H9 (cell line): ENCODE data around the gene ARCN1. TPM values are rescaled to one million over a fixed set of nuclear protein-coding genes. Genes with fewer than 3 reads are reported as not detected.

Experiments
- DNase-seq: peaks from one replicate; pipeline ENCODE4 v3.0.0-alpha.2; 2017
- H2AFZ ChIP-seq: one replicate; pipeline ENCODE4 v1.6.1; 2013; ENCODE audit warnings: mild to moderate bottlenecking, low read length, control low read depth, moderate library complexity
- H2AK5ac ChIP-seq: 2 replicates; pipeline ENCODE4 v1.6.1; 2013; ENCODE audit warnings: low read length, control low read depth, mixed read lengths; ENCODE audit not compliant: insufficient read length
- H2BK120ac ChIP-seq: one replicate; pipeline ENCODE4 v1.6.1; 2013; ENCODE audit warnings: low read depth, mild to moderate bottlenecking, low read length, control low read depth, inconsistent platforms; ENCODE audit not compliant: poor library complexity, severe bottlenecking
- H2BK12ac ChIP-seq: 2 replicates; pipeline ENCODE4 v1.6.1; 2013; ENCODE audit warnings: low read length, control low read depth, mixed read lengths, low read depth; ENCODE audit not compliant: insufficient read length
- H2BK15ac ChIP-seq: 2 replicates; pipeline ENCODE4 v1.6.1; 2013; ENCODE audit warnings: low read depth, low read length, control low read depth
- H2BK20ac ChIP-seq: one replicate; pipeline ENCODE4 v1.6.1; 2013; ENCODE audit warnings: low read depth, mild to moderate bottlenecking, low read length, control low read depth, inconsistent platforms; ENCODE audit not compliant: poor library complexity, severe bottlenecking
- H2BK5ac ChIP-seq: 2 replicates; pipeline ENCODE4 v1.6.1; 2013; ENCODE audit warnings: low read length, control low read depth, mixed read lengths; ENCODE audit not compliant: insufficient read length
- H3K14ac ChIP-seq: 2 replicates; pipeline ENCODE4 v1.6.1; 2013; ENCODE audit warnings: low read length, control low read depth; ENCODE audit not compliant: insufficient read depth
- H3K18ac ChIP-seq: 2 replicates; pipeline ENCODE4 v1.6.1; 2013; ENCODE audit warnings: low read depth, mild to moderate bottlenecking, mixed read lengths, low read length, control low read depth; ENCODE audit not compliant: insufficient read length
- H3K23ac ChIP-seq: 2 replicates; pipeline ENCODE4 v1.6.1; 2013; ENCODE audit warnings: low read length, control low read depth, mixed read lengths, low read depth; ENCODE audit not compliant: insufficient read length
- H3K23me2 ChIP-seq: 2 replicates; pipeline ENCODE4 v1.6.1; 2013; ENCODE audit warnings: low read depth, mild to moderate bottlenecking, mixed read lengths, low read length, control low read depth; ENCODE audit not compliant: insufficient read length, poor library complexity, severe bottlenecking
- H3K27ac ChIP-seq: 2 replicates; pipeline ENCODE4 v1.5.1; 2013; ENCODE audit warnings: low read length, control low read depth, mixed read lengths, low read depth; ENCODE audit not compliant: insufficient read length
- H3K27me3 ChIP-seq: 2 replicates; pipeline ENCODE4 v1.6.1; 2013; ENCODE audit warnings: low read length, control low read depth, inconsistent platforms; ENCODE audit not compliant: insufficient read depth
- H3K4ac ChIP-seq: 2 replicates; pipeline ENCODE4 v1.6.1; 2013; ENCODE audit warnings: low read depth, mild to moderate bottlenecking, control low read depth, inconsistent platforms, low read length, moderate library complexity
- H3K4me1 ChIP-seq: 2 replicates; pipeline ENCODE4 v1.6.1; 2013; ENCODE audit warnings: low read length, control low read depth, inconsistent platforms; ENCODE audit not compliant: insufficient read depth
- H3K4me2 ChIP-seq: 2 replicates; pipeline ENCODE4 v1.6.1; 2013; ENCODE audit warnings: low read length, control low read depth, mixed read lengths; ENCODE audit not compliant: insufficient read length, insufficient read depth
- H3K56ac ChIP-seq: 2 replicates; pipeline ENCODE4 v1.6.1; 2013; ENCODE audit warnings: low read depth, mild to moderate bottlenecking, mixed read lengths, low read length, control low read depth; ENCODE audit not compliant: insufficient read length
- H3K79me1 ChIP-seq: 2 replicates; pipeline ENCODE4 v1.6.1; 2013; ENCODE audit warnings: low read depth, mild to moderate bottlenecking, moderate library complexity, low read length, control low read depth, inconsistent platforms; ENCODE audit not compliant: insufficient read depth, poor library complexity, severe bottlenecking
- H3K79me2 ChIP-seq: 2 replicates; pipeline ENCODE4 v1.6.1; 2013; ENCODE audit warnings: low read length, control low read depth, inconsistent platforms; ENCODE audit not compliant: insufficient read depth
- H3K9ac ChIP-seq: 2 replicates; pipeline ENCODE4 v1.6.1; 2013; ENCODE audit warnings: low read length, control low read depth, mixed read lengths; ENCODE audit not compliant: insufficient read length; ENCODE audit errors: extremely low read depth
- H3K9me3 ChIP-seq: one replicate; pipeline ENCODE4 v1.6.1; 2013; ENCODE audit warnings: low read depth, low read length, inconsistent platforms; ENCODE audit not compliant: control insufficient read depth
- H3T11ph ChIP-seq: one replicate; pipeline ENCODE4 v1.6.1; 2013; ENCODE audit warnings: mild to moderate bottlenecking, low read length, control low read depth, inconsistent platforms
- H4K20me1 ChIP-seq: one replicate; pipeline ENCODE4 v1.6.1; 2013; ENCODE audit not compliant: control insufficient read depth, insufficient read length, insufficient read depth
- H4K5ac ChIP-seq: 2 replicates; pipeline ENCODE4 v1.6.1; 2013; ENCODE audit warnings: low read depth, mild to moderate bottlenecking, mixed read lengths, low read length, control low read depth; ENCODE audit not compliant: insufficient read length
- H4K8ac ChIP-seq: replicated peaks from 2 replicates; pipeline ENCODE4 v1.6.1; 2013; ENCODE audit warnings: low read length, control low read depth, mixed read lengths, low read depth; ENCODE audit not compliant: insufficient read length
- H4K91ac ChIP-seq: 2 replicates; pipeline ENCODE4 v1.6.1; 2013; ENCODE audit warnings: low read depth, mild to moderate bottlenecking, moderate library complexity, mixed read lengths, low read length, control low read depth; ENCODE audit not compliant: insufficient read length
- H3K27ac Mint-ChIP-seq, 3 experiments: 2 replicates in 2 of 3; 3 replicates in 1 of 3; pipeline ENCODE4 v1.8.0; 2020 to 2021; ENCODE audit warnings: mixed read lengths in 3 of 3, mild to moderate bottlenecking in 1 of 3, moderate library complexity in 1 of 3
- H3K27me3 Mint-ChIP-seq: 2 replicates; pipeline ENCODE4 v1.8.0; 2021; ENCODE audit warnings: low read depth, mild to moderate bottlenecking, moderate library complexity, mixed read lengths
- H3K36me3 Mint-ChIP-seq, 3 experiments: 2 replicates in 2 of 3; 3 replicates in 1 of 3; pipeline ENCODE4 v1.8.0; 2020 to 2021; ENCODE audit warnings: low read depth in 3 of 3, mixed read lengths in 3 of 3; ENCODE audit not compliant: insufficient read depth in 1 of 3
- H3K4me1 Mint-ChIP-seq, 2 experiments: 2 replicates each; pipeline ENCODE4 v1.8.0; 2020; ENCODE audit warnings: mixed read lengths in 2 of 2
- H3K4me3 Mint-ChIP-seq, 2 experiments: 2 replicates in 1 of 2; 3 replicates in 1 of 2; pipeline ENCODE4 v1.8.0; 2020 to 2021; ENCODE audit warnings: mild to moderate bottlenecking in 2 of 2, mixed read lengths in 2 of 2, moderate library complexity in 1 of 2
- H3K9me3 Mint-ChIP-seq, 2 experiments: 2 replicates in 1 of 2; 3 replicates in 1 of 2; pipeline ENCODE4 v1.8.0; 2020; ENCODE audit warnings: mild to moderate bottlenecking in 2 of 2, mixed read lengths in 2 of 2, moderate library complexity in 1 of 2
- CTCF ChIP-seq: fragments of 200-600 bp; sonication (generic); conservative IDR thresholded peaks from 3 replicates; pipeline ENCODE4 v1.8.0; 2021; ENCODE audit warnings: antibody characterized with exemption, mild to moderate bottlenecking
- WGBS: extraction: QIAGEN DNeasy Blood & Tissue Kit; methylation state at CpG from one replicate; pipeline ENCODE4 v1.1.7; 2013; ENCODE audit warnings: missing lambda C conversion rate, low lambda C conversion rate, mixed read lengths; ENCODE audit not compliant: insufficient read length; ENCODE audit errors: extremely low coverage; 5-methylcytosine and 5-hydroxymethylcytosine counted together
- total RNA-seq: library from RNA; stranded (reverse); gene quantifications from 2 replicates; pipeline ENCODE4 v1.2.1, GENCODE V29; 2021

Gene ARCN1
- total RNA-seq, 1 experiment from 2014 or later, result 152 TPM

GRCh38 chr11:118623269-118623655 is 51.1 kb downstream of the ARCN1 start:
- Mint-ChIP-seq H3K4me3 (peak overlapping the region in 1 of 2 experiments; percentile 41; a peak in 3 of 5 replicates), H3K9me3 (no peaks in the 10 kb centered on the region), H3K27me3 (no peaks in the 10 kb centered on the region), H3K27ac (peak overlapping the region in 2 of 3 experiments; percentile 20 to 64; a peak in 2 of 7 replicates), H3K4me1 (peaks cover 39 to 45% of the 10 kb centered on the region in 2 experiments), H3K36me3 (peaks cover 7 to 38% (median 18%) of the 10 kb centered on the region in 3 experiments)
- Histone ChIP-seq H3K18ac (no peak overlapping the region), H3K4me2 (no peak overlapping the region), H3K14ac (no peak overlapping the region; the same call in 1 of the 2 replicates), H3K27me3 (no peaks in the 10 kb centered on the region; the same call in 1 of the 2 replicates), H2BK12ac (no peak overlapping the region), H3K23me2 (peaks cover 9% of the 10 kb centered on the region), H3K23ac (no peak overlapping the region), H3K4ac (no peak overlapping the region), H3K79me2 (no peaks in the 10 kb centered on the region; the same call in 1 of the 2 replicates), H4K5ac (no peak overlapping the region), H3K79me1 (no peaks in the 10 kb centered on the region), H2BK15ac (no peak overlapping the region), H2BK20ac (no peak overlapping the region), H3T11ph (no peak overlapping the region), H2BK5ac (no peak overlapping the region), H3K9ac (no peak overlapping the region), H4K20me1 (no peaks in the 10 kb centered on the region), H3K4me1 (peaks cover 2% of the 10 kb centered on the region; the same call in 1 of the 2 replicates), H3K56ac (no peak overlapping the region), H3K27ac (no peak overlapping the region), H4K91ac (no peak overlapping the region), H2AFZ (no peak overlapping the region), H3K9me3 (no peaks in the 10 kb centered on the region), H4K8ac (no peak overlapping the region), H2BK120ac (no peak overlapping the region), H2AK5ac (no peak overlapping the region)
- TF ChIP-seq CTCF, result no peak
- no peak for DNase-seq
- WGBS, result no CpG with 5 or more reads among the region's 4 CpGs
